ENCODE data around the gene SPRY1. TPM values are rescaled to one million over a fixed set of nuclear protein-coding genes. Genes with fewer than 3 reads are reported as not detected.

The SPRY1 gene
- total RNA-seq, 1 donor from 2014 or later: 4.8 TPM

GRCh38 chr4:123380728-123381716, 15.6 kb upstream of the SPRY1 start:
- TF ChIP-seq, protein P1, sequence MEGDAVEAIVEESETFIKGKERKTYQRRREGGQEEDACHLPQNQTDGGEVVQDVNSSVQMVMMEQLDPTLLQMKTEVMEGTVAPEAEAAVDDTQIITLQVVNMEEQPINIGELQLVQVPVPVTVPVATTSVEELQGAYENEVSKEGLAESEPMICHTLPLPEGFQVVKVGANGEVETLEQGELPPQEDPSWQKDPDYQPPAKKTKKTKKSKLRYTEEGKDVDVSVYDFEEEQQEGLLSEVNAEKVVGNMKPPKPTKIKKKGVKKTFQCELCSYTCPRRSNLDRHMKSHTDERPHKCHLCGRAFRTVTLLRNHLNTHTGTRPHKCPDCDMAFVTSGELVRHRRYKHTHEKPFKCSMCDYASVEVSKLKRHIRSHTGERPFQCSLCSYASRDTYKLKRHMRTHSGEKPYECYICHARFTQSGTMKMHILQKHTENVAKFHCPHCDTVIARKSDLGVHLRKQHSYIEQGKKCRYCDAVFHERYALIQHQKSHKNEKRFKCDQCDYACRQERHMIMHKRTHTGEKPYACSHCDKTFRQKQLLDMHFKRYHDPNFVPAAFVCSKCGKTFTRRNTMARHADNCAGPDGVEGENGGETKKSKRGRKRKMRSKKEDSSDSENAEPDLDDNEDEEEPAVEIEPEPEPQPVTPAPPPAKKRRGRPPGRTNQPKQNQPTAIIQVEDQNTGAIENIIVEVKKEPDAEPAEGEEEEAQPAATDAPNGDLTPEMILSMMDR (IDR thresholded peaks at IDR 0.05; ENCODE audit: insufficient read depth, low read length, poor library complexity, severe bottlenecking): no peak
- no peaks in the 10 kb centered on the region for H3K36me3 ChIP-seq (ENCODE audit: control insufficient read depth, insufficient read depth, low read length)
- no peak overlapping the region for H3K4me3 ChIP-seq (ENCODE audit: low read depth, low read length)
- H3K27me3 ChIP-seq (ENCODE audit: control insufficient read depth, insufficient read depth, low read length): no peaks in the 10 kb centered on the region
- no peak for DNase-seq (ENCODE audit: low read depth)

DNA sequence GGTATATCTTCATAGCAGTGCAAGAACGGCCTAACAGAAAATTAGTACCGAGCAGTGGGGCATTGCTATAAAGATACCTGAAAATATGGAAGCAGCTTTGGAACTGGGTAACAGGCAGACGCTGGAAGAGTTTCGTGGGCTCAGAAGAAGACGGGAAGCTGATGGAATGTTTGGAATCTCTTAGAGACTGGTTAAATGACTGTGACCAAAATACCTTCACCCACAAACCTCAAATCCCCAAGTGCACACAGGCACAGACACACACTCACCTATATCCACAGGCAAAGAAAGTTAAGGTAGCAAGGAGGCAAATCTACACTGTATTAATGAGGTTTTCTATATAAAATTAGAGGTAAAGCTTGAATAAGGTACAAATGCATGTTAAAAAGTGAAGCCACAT, 14.6 kb upstream of the SPRY1 start:
- no peaks in the 10 kb centered on the region for H3K27me3 ChIP-seq (ENCODE audit: control insufficient read depth, insufficient read depth, low read length)
- TF ChIP-seq, protein P1 (IDR thresholded peaks at IDR 0.05; ENCODE audit: insufficient read depth, low read length, poor library complexity, severe bottlenecking): no peak
- H3K36me3 ChIP-seq (ENCODE audit: control insufficient read depth, insufficient read depth, low read length): no peaks in the 10 kb centered on the region
- H3K4me3 ChIP-seq (ENCODE audit: low read depth, low read length): no peak overlapping the region
- DNase-seq (ENCODE audit: low read depth): no peak

DNA sequence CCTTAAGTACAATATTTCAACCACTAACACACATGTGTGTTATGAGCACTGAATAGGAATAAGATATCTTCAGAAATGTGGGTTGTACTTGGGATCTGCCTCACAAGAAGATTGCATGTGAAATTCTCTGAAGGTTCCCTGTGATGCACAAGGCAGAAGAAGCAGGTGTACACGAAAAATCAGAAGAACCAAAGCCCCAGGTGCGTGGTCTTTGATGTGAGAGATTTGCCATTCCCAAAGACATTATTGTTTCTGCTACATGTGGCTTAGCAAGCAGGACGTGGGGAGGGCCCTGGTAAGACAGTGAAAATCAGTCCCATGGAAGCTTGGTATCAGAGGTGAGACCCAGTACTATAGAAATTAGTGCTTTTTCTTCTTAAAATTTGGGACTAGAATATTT, 13.0 kb upstream of the SPRY1 start:
- no peak overlapping the region for H3K4me3 ChIP-seq (ENCODE audit: low read depth, low read length)
- no peak for DNase-seq (ENCODE audit: low read depth)
- TF ChIP-seq, protein P1 (IDR thresholded peaks at IDR 0.05; ENCODE audit: insufficient read depth, low read length, poor library complexity, severe bottlenecking): no peak
- no peaks in the 10 kb centered on the region for H3K36me3 ChIP-seq (ENCODE audit: control insufficient read depth, insufficient read depth, low read length)
- no peaks in the 10 kb centered on the region for H3K27me3 ChIP-seq (ENCODE audit: control insufficient read depth, insufficient read depth, low read length)

DNA sequence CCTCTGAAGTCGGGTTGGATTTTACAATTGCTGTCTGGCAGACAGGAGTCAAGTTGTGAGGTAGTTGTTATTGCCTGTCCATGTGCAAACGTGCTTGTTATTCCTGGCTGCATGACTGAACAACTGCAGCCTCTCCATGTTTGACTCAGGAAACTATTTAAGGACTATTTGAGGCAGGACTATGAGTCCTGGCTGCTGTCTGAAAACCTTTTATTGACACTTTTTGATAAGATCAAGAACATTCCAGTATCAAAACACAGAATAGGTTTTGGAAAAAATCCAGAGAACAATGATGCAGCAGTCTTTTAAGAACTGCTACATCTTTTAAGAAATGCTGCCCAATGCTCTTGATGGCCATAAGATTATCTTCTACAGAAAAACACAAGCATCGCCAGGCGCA, 10.0 kb upstream of the SPRY1 start:
- Histone ChIP-seq H3K4me3 (ENCODE audit: low read depth, low read length) (no peak overlapping the region), H3K27me3 (ENCODE audit: control insufficient read depth, insufficient read depth, low read length) (no peaks in the 10 kb centered on the region), H3K36me3 (ENCODE audit: control insufficient read depth, insufficient read depth, low read length) (no peaks in the 10 kb centered on the region)
- TF ChIP-seq, protein P1 (IDR thresholded peaks at IDR 0.05; ENCODE audit: insufficient read depth, low read length, poor library complexity, severe bottlenecking): no peak
- no peak for DNase-seq (ENCODE audit: low read depth)

- DNase-seq (ENCODE audit: low read depth): no peak
- no peaks in the 10 kb centered on the region for H3K36me3 ChIP-seq (ENCODE audit: control insufficient read depth, insufficient read depth, low read length)
- TF ChIP-seq, protein P1 (IDR thresholded peaks at IDR 0.05; ENCODE audit: insufficient read depth, low read length, poor library complexity, severe bottlenecking): peak; percentile 47
Measured at GRCh38 chr4:123390846-123391456, 5.6 kb upstream of the SPRY1 start.

More at GRCh38 chr4:123390846-123391456, 5.6 kb upstream of the SPRY1 start:
- Histone ChIP-seq H3K4me3 (ENCODE audit: low read depth, low read length) (no peak overlapping the region), H3K27me3 (ENCODE audit: control insufficient read depth, insufficient read depth, low read length) (no peaks in the 10 kb centered on the region)

All from kidney epithelial cell (primary cell).